ENCODE data around the gene IQCF6.

- no peak for TF ChIP-seq YY1 (IDR thresholded peaks at IDR 0.05; ENCODE audit: insufficient read depth, insufficient read length)
- no peak for TF ChIP-seq ZNF274 (IDR thresholded peaks at IDR 0.05; ENCODE audit: low read depth, low read length)
Measured at GRCh38 chr3:51734572-51734907, 44.5 kb downstream of the IQCF6 start.

All from NT2/D1 (cell line).